Measurements from ENCODE around the gene SLC16A10. TPM values are rescaled to one million over a fixed set of nuclear protein-coding genes. Genes with fewer than 3 reads are reported as not detected.

The SLC16A10 gene
- total RNA-seq, 3 donors from 2014 or later: 1.4 to 6.0 (median 3.8) TPM

DNA sequence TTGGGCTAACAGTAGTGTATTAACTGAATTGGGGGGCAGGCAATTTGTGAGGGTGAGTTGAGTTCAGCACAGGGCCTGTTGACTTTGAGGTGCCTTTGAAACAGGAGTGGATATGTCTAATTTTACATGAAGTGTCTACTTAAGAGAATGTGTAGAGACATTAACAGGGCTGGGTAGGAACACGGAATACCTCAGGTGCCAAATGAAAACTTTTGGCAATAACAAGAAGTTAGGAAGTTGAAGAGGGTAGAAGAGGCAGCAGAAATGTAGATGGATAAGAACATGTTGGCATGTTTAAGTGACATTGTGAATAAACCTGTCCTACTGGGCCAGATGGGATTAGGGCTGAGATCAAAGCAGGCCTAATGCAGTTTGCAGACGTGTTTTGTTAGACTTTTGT, 117.0 kb downstream of the SLC16A10 start:
- Histone ChIP-seq H3K4me3 (no peak overlapping the region), H3K4me1 (ENCODE audit: low read depth) (no peaks in the 10 kb centered on the region), H3K36me3 (ENCODE audit: low read depth) (no peaks in the 10 kb centered on the region), H3K9me3 (no peaks in the 10 kb centered on the region)
- ATAC-seq (no peak), DNase-seq (no peak)
- intact Hi-C loops (cut with DNase I, micrococcal nuclease): no loop called here
- TF ChIP-seq, protein P1, sequence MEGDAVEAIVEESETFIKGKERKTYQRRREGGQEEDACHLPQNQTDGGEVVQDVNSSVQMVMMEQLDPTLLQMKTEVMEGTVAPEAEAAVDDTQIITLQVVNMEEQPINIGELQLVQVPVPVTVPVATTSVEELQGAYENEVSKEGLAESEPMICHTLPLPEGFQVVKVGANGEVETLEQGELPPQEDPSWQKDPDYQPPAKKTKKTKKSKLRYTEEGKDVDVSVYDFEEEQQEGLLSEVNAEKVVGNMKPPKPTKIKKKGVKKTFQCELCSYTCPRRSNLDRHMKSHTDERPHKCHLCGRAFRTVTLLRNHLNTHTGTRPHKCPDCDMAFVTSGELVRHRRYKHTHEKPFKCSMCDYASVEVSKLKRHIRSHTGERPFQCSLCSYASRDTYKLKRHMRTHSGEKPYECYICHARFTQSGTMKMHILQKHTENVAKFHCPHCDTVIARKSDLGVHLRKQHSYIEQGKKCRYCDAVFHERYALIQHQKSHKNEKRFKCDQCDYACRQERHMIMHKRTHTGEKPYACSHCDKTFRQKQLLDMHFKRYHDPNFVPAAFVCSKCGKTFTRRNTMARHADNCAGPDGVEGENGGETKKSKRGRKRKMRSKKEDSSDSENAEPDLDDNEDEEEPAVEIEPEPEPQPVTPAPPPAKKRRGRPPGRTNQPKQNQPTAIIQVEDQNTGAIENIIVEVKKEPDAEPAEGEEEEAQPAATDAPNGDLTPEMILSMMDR (IDR thresholded peaks at IDR 0.05): no peak

DNA sequence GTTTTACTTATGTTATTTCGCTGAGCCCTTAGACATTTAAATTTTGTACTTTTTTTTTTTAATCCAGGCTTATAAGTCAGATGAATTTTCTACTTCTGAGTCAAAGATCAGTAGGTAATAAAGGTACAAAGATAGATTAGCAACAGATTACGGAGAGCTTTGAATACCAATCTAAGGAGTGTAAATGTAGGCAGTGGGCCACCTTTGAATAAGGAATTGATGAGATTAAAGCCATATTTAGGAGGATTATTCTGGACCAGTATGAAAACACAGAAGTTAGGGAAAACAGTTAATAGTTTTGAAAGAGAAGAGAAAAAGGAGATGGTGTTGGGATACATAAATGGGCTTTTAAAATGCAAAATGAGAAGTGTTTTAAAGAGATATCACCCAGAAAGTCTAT, 117.6 kb downstream of the SLC16A10 start:
- DNase-seq (no peak), ATAC-seq (no peak)
- Histone ChIP-seq H3K4me1 (ENCODE audit: low read depth) (no peaks in the 10 kb centered on the region), H3K9me3 (no peaks in the 10 kb centered on the region), H3K36me3 (ENCODE audit: low read depth) (no peaks in the 10 kb centered on the region), H3K4me3 (no peak overlapping the region)
- TF ChIP-seq, protein P1 (IDR thresholded peaks at IDR 0.05): no peak
- intact Hi-C loops (cut with DNase I, micrococcal nuclease): no loop called here

DNA sequence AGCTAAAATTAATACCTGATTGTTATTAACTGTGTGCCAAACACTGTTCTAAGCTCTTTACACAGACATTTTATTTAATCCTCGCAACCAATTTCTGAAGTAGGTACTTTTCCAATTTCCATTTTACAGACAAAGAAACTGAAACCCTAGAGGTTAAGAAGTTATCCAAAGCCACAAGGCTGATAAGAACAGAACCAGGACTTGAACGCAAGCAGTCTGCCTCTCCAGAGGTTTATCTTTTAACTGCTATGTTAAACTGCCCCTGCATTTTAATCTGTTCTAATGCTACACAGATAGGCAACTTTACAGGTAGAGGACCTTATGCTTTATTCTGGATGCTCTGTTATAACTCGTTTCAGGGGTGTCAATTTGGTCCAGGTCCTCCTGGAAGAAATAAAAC, 118.2 kb downstream of the SLC16A10 start:
- H3K36me3 ChIP-seq (ENCODE audit: low read depth): no peaks in the 10 kb centered on the region
- TF ChIP-seq, protein P1 (IDR thresholded peaks at IDR 0.05): no peak
- no peaks in the 10 kb centered on the region for H3K4me1 ChIP-seq (ENCODE audit: low read depth)
- H3K9me3 ChIP-seq: no peaks in the 10 kb centered on the region
- ATAC-seq: no peak
- intact Hi-C loops (cut with DNase I, micrococcal nuclease): no loop called here
- DNase-seq: no peak
- H3K4me3 ChIP-seq: no peak overlapping the region

DNA sequence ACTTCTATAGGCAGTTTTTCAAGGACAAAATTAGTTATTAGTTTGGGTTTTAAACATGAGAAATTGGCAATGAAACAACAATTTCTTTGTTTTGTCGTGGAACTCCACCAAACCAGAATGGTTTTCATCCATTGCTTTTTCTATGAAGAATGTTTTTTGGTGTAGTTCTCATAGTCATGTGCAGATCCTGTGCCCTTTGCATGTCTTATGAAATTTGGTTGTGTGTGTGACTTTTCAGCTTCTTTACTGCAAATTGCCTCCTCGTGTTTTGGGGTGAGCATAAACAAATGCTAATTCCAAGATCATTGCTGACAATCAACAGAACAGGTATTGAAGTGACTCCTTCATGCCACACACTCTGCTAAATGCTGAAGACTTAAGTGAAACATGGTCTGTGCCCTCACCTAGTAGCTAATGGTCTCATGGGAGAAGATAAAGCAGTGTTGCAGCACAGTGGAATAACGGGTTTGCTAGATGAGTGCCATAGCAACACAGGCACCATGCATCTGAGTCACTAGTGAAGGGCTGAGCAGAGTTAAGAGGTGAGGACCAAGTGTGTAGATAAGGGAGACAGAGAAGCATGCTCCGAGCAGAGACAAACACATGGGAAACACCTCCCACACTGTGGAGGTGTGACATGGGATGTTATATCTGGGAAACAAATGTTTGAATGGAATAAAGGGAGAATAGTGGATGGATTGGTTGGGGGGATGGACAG, 120.0 kb downstream of the SLC16A10 start:
- no peak overlapping the region for H3K4me3 ChIP-seq
- intact Hi-C loops (cut with DNase I, micrococcal nuclease): no loop called here
- no peak for ATAC-seq
- no peaks in the 10 kb centered on the region for H3K9me3 ChIP-seq
- TF ChIP-seq, protein P1 (IDR thresholded peaks at IDR 0.05): no peak
- no peak for DNase-seq
- no peaks in the 10 kb centered on the region for H3K36me3 ChIP-seq (ENCODE audit: low read depth)
- no peaks in the 10 kb centered on the region for H3K4me1 ChIP-seq (ENCODE audit: low read depth)

DNA sequence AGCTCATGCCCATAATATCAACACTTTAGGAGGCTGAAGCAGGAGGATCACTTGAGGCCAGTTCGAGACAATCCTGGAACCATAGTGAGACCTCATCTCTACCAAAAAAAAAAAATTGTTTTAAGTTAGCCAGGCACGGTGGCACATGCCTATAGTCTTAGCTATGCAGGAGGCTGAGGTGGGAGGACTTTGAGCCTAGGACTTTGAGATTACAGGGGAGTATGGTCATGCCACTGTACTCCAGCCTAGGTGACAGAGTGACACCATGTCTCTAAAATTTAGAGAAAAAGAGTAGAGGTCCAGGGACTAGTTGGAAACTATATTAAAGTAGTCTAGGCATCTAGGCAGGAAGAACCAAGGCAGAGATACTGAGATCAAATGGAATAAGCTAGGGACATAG, 121.6 kb downstream of the SLC16A10 start:
- no peaks in the 10 kb centered on the region for H3K36me3 ChIP-seq (ENCODE audit: low read depth)
- DNase-seq (no peak), ATAC-seq (no peak)
- intact Hi-C loops (cut with DNase I, micrococcal nuclease): no loop called here
- H3K9me3 ChIP-seq: no peaks in the 10 kb centered on the region
- TF ChIP-seq, protein P1 (IDR thresholded peaks at IDR 0.05): no peak
- H3K4me1 ChIP-seq (ENCODE audit: low read depth): no peaks in the 10 kb centered on the region
- H3K4me3 ChIP-seq: no peak overlapping the region
